ENCODE results near the gene MTR. TPM values are rescaled to one million over a fixed set of nuclear protein-coding genes. Genes with fewer than 3 reads are reported as not detected.

Gene MTR
- total RNA-seq, 2 donors from 2014 or later: 44.2 to 47.6 TPM

DNA sequence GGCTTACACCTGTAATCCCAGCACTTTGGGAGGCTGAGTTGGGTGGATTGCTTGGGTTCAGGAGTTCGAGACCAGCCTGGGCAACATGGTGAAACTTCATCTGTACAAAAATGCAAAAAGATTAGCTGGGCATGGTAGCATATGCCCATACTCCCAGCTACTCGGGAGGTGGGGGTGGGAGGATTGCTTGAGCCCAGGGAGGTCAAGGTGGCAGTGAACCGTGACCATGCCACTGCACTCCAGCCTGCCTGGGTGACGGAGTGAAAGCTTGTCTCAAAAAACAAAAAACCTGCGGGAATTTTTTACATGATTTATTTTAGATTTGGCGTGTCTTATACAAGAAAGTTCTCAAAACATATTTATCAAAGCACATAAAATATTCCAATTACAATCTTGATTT lies 27.8 kb upstream of the MTR start:
- DNase-seq (ENCODE audit: low spot score): no peak
- intact Hi-C loops (cut with DNase I): no loop called here

DNA sequence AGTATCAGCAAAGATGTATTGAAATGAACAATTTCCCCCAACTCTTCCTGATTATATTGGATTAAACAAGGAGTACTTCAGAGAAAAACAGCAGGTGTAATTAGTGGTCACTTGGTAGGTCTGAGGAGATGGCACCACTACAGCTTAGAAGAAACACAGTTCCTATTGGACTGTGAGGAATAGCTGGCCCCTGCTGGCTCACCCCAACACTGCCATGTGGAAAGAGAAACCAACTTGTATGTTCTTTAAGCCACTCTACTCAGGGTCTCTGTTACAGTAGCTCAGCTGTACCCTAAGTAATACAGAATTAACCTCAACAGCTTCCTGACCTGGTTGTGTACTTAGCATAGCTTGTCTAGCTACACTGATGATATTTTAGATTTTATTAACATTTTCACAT lies 26.5 kb upstream of the MTR start:
- DNase-seq (ENCODE audit: low spot score): no peak
- intact Hi-C loops (cut with DNase I): no loop called here

DNA sequence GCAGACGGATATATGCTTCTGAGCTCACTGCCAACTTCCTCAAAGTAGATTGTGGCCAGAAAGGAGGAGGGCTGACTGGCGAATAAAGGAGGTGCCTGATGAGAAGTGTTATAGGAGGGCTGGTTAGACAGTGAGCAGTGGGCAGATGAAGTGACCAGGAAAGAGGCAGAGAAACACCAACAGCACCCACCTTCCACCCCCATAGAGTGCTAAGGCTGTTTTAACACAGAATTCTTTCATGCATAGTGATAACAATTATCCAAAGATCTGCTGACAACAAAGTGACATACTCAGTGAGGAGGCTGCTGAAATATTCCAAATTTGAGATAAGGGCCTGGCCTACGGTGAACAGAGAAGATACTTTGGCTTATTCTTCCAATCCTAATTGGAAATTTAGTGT lies 21.2 kb upstream of the MTR start:
- no peak for DNase-seq (ENCODE audit: low spot score)
- intact Hi-C loops (cut with DNase I): no loop called here

DNA sequence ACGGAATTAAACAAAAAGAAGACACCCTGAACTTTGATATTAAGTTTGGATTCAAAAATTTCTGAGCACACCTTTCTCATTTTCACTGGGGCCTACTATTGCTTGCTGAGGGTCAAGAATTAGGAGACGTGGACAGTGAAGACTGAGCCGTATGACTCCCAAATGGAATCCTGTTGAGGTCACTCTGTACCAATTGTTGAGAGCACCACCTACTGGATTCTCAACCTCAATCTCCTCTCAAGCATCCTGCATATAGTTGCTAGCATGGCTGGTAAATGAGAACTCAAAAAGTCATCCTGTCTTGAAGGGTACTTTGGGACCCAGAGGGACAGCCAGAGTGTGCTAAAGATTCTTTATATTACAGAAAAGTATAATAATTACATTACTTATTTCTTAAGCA lies 20.2 kb upstream of the MTR start:
- intact Hi-C loops (cut with DNase I): no loop called here
- no peak for DNase-seq (ENCODE audit: low spot score)

DNA sequence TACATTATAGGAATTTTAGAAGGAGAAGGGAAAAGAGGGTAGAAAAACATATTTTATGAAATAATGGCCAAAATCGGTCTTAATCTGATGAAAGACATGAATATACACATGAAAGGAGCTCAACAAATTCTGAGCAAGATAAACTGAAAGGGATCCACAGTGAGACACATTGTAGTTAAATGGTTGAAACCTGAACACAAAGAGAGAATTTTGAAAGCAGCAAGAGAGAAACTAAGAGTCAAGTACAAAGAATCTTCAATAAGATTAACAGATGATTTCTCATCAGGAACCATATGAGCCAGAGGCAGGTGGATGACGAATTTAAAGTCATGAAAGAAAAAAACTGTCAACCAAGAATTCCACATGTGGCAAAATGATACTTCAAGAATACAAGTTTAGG lies 15.8 kb upstream of the MTR start:
- DNase-seq (ENCODE audit: low spot score): no peak
- intact Hi-C loops (cut with DNase I): no loop called here

DNA sequence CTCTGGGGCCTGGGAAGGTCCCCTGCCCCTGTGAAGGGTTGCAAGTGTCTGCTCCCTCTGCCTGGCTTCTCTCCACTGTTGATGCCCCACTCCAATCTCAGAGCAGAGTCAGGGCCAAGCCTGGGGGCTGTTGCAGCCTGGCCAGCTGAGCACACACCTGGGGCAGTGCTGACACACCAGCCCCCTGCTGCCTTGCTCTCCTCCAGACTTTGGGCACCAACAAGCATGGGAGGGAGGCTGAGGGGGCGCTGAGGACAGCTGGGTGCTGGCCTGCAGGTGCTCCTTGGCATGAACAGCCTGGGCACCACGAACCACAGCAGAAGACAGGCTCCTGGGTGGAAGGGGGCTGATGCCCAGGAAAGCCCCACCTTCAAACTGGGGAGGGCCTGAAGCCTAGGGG lies 9.6 kb upstream of the MTR start:
- intact Hi-C loops (cut with DNase I): no loop called here
- DNase-seq (ENCODE audit: low spot score): no peak

DNA sequence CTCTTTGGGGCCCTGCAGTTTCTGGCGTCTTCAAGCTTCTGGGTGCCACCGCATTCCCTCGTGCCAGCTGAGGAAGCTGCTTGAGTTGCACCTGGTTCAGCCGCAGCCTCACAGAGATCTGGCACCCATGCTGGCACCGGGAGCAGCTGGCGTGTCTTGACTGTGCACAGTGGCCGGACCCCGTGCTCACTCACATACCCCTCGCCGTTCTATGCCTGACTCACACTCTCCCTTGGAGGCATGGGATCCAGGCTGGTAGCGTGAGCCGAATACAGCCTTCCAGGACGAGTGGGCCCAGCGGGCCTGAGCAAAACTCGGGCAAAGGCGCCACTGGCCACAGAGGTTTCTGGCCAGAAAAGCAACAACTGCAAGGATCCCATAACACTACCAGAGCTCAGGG lies 8.6 kb upstream of the MTR start:
- no peak for DNase-seq (ENCODE audit: low spot score)
- intact Hi-C loops (cut with DNase I): no loop called here

DNA sequence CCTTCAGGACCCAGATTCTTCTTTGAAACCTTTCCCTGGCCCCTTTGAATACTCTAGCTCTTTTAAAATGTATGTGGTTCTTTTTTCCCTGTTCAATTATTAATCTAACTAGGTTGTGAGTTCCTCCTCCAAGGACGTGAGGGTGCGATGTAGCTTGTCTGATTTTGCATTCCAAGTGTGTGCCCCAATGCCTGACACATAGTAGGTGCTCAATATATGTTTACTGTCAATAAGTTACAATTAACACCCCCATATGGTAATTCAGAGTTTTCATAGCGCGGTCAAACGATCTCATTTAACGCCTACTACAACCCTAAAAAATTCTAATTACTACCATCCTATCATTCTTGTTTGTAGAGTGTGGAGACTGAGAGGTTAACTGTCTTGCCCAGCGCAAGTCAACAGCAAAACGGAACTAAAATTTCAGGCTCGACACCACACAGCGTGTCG lies 482 bp upstream of the MTR start:
- DNase-seq (ENCODE audit: low spot score): no peak

DNA sequence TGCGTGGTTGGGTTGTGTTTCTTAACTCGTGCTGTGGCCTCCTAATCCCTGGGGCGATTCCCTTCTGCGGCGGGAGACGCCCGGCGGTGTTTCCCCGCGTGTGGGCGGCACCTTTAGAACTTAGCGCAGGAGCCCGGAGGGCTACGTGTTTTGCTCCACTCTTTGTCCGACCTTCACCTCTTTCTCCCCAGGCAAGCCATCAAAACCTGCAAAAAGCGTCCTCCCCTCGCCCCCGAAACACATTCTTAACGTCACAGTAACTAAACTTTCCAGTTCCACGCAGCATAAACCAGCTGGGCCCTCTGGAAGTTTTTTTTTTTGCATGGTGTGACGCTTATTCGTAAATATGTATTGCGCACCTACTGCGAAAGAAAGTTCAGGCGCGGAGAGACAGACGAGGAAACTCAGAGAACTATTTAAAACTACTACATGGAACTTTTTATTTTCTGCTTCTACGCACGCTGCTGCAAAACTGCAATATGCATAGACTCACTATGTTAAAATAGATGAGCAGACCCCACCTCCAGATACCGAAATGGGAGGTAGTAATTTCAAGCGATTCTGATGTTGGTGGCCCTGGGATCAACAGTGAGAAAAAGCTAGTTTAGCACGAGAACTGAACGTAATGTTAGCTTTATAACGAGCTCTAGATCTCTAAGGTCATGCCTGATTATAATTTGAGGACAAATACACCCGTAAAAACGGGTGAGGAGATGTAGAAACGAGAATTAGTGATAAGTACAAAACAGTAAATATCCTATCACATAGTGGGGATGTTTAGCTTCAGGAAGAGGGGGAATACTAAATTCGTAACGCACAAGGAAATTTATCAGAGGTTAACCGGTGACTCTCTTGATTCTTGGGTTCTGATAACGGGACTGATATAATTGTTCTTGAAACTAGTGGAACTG lies 920 bp downstream of the MTR start:
- no peak for DNase-seq (ENCODE audit: low spot score)
- intact Hi-C loops (cut with DNase I): loop anchor here (2.0 to 10.0 kb wide), 3 partner anchors 49 to 249 kb away; partner anchors contain the start of gene HEATR1 (in 1 of the 2)

More for the DNA sequence above, 482 bp upstream of the MTR start:
- intact Hi-C loops (cut with DNase I): loop anchor here (10.0 kb wide), 2 partner anchors 50 to 190 kb away; partner anchors contain the start of gene HEATR1 (in 1 of the 2)

DNA sequence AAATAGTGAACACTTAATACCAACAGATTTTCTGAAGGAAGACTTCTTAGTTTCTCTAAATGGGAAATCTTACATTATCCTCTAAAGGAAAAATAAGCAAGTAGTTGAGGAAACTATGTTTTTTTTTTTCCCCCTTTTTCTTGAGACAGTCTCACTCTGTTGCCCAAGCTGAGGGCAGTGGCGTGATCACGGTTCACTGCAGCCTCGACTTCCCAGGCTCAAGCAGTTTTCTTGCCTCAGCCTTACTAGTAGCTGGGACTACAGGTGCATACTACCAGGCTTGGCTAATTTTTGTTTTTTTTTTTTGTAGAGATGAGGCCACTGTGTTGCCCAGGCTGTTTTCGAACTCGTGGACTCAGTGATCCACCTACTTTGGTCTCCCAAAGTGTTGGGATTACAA lies 3.9 kb downstream of the MTR start:
- intact Hi-C loops (cut with DNase I): loop anchor here (10.0 kb wide), 2 partner anchors 46 to 194 kb away; partner anchors contain the start of gene HEATR1 (in 1 of the 2)

DNA sequence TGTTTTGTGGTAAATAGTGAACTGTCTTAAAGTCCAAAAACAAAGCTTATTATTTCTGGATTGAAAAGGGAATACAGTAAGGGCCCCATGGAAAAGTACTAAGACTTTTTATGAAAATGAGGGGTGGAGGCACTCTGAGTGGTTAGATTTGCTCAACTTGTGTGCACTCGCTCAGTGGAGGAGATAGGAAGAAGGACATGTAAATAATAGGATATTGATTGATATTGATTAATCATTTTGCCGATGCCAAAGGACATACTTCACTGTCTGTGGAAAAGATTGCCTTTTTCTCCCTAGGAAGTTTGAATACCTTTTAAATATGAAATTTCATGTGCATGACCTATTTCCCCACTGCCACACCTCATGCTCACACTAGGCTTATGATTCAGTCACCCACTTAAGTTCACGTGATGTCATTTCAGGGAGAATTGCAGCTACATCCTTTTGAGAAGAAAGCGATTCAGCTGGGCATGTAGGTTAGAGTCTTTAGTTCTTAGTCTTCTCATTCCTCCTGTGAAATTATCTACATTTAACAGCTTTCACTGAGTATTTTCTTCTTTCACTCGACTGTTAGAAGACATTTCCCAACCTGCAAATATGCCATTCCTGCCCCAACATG lies 5.0 kb downstream of the MTR start:
- intact Hi-C loops (cut with DNase I): no loop called here
- DNase-seq (ENCODE audit: low spot score): no peak

More for the DNA sequence above, 3.9 kb downstream of the MTR start:
- DNase-seq (ENCODE audit: low spot score): no peak

DNA sequence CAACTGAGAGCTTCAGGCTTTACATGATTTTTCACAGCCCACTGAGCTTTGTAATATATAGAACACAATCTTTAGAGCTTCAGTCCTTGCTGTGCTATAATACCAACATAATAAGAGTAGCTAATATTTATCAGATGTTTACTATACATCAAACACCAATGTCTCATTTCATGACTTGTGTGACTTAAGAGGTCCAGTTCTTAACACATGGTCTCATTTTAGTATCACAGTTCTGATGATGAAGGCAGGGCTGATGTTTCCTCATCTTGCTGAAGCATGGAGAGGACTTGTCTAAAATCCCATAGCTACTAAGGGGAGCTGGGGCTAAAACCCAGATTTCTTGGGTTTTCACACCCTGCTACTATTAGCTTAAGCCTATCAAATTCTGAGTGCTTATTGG lies 5.5 kb downstream of the MTR start:
- DNase-seq (ENCODE audit: low spot score): no peak
- intact Hi-C loops (cut with DNase I): no loop called here

DNA sequence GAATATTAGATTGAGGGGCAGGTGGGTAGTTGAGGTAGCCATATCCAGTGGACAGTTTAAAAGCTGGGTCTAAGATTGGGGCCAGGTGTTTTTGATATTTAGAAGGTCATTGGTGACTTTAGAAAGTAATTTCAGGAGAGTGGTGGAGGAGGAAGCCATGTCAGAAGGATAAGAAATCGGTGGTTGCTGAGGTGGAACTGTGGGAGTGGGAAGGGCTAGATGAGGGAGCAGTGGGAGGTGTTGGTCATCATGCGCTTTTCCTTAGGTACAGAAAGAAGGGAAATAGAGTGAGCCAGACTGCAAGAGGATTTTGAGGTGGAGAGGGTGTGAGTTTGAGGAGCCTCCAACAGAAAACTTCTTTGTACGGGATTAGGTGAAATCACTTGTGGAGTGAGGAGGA lies 7.2 kb downstream of the MTR start:
- DNase-seq (ENCODE audit: low spot score): no peak
- intact Hi-C loops (cut with DNase I): no loop called here

DNA sequence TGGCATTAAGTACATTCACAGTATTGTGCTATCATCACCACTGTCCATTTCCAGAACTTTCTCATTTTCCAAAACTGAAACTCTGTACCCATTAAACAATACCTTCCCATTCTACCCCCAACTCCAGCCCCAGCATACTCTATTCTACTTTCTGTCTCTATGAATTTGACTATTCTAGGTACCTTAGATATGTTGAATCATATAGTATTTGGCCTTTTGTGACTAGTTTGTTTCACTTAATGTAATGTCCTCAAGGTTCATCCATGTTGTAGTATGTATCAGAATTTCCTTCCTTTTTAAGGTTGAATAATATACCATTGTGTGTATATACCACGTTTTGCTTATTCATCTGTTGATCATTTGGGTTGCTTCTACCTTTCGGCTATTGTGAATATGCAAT lies 11.5 kb downstream of the MTR start:
- intact Hi-C loops (cut with DNase I): no loop called here
- no peak for DNase-seq (ENCODE audit: low spot score)

DNA sequence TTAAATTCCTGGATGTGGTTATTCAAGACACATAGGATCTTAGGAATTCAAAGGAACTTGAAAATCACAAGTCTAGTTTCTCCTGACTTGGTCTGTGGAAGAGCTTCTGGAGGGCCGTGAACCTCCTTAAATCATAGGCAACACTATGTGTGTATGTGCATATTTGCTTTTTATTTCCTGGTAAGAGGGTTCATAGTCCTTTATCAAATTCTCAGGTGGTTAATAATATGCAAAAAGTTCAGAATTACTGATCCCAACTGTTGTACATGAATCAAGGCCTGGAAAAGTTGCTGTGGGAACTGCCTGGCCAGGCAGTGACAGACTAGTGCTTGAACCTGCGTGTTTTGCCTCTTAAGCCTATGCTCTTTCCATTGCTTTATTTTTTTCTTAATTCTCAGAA lies 12.9 kb downstream of the MTR start:
- intact Hi-C loops (cut with DNase I): no loop called here
- DNase-seq (ENCODE audit: low spot score): no peak

DNA sequence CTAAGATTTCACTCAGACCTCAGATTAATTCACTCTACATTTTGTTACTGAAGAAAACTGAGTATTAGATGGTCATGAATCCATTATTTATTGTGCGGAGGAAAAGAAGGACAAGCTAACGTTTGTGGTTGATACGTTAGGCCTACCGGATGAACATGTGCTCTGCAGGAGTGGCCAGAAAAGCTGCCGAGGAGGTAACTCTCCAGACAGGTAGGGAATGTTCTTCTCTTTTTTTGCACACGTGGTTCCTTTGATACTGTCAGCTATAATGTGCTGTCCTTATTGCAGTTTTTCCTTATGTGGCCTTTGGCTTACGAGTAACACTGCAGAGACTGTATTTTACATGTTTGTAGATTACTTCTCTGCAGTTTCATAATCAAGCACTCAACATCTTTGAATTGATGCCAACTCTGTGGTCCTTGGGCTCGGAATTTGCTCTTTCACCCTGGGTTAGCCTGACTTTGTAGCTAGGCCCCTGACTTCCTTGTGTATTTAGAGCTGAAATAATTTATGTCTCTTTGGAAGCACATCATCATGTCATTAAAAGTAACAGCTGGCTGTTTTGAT lies 13.6 kb downstream of the MTR start:
- intact Hi-C loops (cut with DNase I): no loop called here
- no peak for DNase-seq (ENCODE audit: low spot score)

DNA sequence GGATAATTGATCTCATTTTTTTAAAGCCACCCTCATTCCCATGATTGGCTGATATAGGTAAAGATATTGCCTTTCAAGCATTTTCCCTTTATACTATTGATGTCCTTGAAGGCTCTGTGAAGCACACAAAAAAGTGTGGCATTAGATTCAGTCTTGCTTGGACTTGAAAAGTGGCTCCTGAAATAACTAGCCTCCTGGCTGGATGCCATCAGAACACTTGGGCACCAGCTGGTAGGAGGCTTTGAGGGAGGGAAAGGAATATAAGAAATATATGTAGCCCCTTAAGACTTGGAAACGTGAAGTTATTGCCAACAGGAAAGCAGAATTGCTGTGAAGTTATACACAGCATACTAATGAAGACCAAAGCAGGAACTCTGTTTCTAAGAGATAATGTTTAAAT lies 14.1 kb downstream of the MTR start:
- no peak for DNase-seq (ENCODE audit: low spot score)
- intact Hi-C loops (cut with DNase I): no loop called here

DNA sequence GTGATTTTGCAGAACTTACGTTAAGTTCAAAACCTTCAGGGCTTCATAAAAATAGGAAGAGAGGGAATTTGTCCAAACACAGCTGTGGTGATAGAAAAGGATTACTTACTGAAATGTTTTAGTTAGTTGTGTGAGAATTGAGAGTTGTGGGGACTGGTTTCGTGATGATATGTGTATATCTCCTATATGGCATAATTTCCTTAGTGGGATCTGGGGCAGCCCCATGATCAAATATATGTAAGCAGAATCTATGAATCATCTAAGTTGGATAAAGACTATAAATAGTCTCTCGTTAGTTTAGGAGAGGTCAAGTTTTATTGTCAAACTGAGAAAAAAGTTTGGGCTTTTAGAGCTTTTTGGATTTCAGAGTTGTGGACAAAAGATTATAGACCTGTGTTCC lies 14.9 kb downstream of the MTR start:
- DNase-seq (ENCODE audit: low spot score): no peak
- intact Hi-C loops (cut with DNase I): no loop called here

DNA sequence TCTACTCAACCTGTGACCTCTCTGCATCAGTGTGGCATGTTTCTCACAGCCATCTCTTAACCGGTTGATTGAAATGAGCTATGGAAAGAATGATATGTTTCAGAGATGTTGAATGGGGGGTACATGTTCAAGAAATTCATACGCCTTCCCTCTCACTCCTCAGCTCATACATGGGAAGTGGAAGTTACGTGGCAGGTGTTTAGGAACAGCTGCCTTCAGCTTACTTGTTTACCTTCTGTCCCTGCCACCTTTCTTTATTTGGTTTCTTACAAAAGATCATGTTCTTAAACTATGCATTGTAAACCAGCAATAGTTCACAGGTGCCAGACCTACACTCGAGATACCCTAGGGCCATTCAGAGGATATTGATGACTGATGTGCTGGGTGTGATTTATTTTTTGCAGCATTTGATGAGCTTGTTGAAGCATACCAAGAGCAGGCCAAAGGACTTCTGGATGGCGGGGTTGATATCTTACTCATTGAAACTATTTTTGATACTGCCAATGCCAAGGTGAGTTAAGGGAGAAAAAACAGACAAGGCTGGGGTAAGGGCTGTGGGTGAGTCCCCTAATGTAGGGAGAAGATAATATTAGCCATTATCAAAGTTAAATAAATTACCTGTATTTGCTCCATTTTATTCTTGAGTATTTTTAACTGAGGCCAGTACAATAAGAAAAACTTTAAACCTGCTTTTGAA lies 17.4 kb downstream of the MTR start:
- DNase-seq (ENCODE audit: low spot score): no peak
- intact Hi-C loops (cut with DNase I): no loop called here

DNA sequence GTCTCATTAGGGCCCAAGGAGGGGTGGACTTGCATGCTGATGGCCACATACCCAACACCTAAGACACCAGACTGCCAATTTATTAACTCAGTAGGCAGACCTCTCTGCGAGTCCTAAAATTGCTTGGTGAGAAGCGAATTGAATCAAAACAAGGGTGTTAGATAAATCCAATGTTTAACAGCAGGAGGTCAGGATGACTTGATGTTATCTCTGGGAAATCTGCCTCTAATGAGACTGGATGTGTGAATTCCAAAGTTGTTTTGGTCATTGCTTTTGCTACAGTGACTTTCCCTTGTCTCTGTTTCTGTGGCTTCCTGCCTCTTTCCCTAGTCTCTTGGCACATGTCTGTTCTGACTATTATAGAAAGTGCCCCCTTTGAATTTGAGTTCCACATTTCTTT lies 20.8 kb downstream of the MTR start:
- DNase-seq (ENCODE audit: low spot score): no peak
- intact Hi-C loops (cut with DNase I): no loop called here
